ENCODE data around the gene ZNF556. TPM values are rescaled to one million over a fixed set of nuclear protein-coding genes. Genes with fewer than 3 reads are reported as not detected.

Gene ZNF556
- total and polyA plus RNA-seq, 10 of the 15 experiments (the other 5 are each of a cell fraction or from before 2014, with no cell fraction given): not detected

DNA sequence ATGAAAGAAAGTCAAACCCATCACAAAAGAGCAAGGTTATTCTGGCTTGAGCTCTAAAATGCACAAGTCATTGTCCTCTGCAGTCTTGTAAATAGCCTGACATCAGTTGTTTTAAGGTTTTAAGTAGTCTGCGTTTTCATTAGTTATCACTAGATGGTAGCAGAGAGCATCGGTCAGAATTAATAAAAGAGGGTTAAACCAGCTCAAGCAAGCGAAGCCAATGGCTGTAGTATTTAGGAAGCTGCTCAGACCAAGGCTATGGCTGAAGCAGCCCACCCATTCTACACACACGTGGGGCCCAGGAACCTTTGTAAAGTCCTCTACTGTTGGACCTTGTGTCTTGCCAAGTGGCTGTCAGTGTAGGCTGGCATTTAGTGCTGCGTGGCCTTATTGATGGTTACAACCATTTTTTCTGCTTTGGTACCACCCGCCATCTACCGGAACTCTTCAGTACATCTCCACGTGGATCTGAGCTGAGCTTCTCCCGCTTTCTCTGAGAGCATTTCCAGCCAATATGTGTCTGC lies 20.3 kb downstream of the ZNF556 start (continued):
- TF ChIP-seq, protein P1, sequence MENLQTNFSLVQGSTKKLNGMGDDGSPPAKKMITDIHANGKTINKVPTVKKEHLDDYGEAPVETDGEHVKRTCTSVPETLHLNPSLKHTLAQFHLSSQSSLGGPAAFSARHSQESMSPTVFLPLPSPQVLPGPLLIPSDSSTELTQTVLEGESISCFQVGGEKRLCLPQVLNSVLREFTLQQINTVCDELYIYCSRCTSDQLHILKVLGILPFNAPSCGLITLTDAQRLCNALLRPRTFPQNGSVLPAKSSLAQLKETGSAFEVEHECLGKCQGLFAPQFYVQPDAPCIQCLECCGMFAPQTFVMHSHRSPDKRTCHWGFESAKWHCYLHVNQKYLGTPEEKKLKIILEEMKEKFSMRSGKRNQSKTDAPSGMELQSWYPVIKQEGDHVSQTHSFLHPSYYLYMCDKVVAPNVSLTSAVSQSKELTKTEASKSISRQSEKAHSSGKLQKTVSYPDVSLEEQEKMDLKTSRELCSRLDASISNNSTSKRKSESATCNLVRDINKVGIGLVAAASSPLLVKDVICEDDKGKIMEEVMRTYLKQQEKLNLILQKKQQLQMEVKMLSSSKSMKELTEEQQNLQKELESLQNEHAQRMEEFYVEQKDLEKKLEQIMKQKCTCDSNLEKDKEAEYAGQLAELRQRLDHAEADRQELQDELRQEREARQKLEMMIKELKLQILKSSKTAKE (IDR thresholded peaks at IDR 0.05; ENCODE audit: low read depth, poor library complexity, severe bottlenecking): no peak
- TF ChIP-seq, protein P2, sequence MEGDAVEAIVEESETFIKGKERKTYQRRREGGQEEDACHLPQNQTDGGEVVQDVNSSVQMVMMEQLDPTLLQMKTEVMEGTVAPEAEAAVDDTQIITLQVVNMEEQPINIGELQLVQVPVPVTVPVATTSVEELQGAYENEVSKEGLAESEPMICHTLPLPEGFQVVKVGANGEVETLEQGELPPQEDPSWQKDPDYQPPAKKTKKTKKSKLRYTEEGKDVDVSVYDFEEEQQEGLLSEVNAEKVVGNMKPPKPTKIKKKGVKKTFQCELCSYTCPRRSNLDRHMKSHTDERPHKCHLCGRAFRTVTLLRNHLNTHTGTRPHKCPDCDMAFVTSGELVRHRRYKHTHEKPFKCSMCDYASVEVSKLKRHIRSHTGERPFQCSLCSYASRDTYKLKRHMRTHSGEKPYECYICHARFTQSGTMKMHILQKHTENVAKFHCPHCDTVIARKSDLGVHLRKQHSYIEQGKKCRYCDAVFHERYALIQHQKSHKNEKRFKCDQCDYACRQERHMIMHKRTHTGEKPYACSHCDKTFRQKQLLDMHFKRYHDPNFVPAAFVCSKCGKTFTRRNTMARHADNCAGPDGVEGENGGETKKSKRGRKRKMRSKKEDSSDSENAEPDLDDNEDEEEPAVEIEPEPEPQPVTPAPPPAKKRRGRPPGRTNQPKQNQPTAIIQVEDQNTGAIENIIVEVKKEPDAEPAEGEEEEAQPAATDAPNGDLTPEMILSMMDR (IDR thresholded peaks at IDR 0.05 in 2 of 3, conservative IDR thresholded peaks at IDR 0.05 in 1 of 3; ENCODE audit: control insufficient read depth in 2 of 3, extremely low read depth in 1 of 3, insufficient read depth in 1 of 3, low read depth in 3 of 3, low read length in 3 of 3): peak; percentile 61 to 65 (median 61)

- DNase-seq (ENCODE audit: low read depth, low spot score): no peak
- peak overlapping the region; percentile 51; the same call in 1 of the 2 replicates for H3K4me3 ChIP-seq
- no peak for FAIRE-seq
- H2AFZ ChIP-seq (ENCODE audit: control insufficient read depth, low read depth, low read length): peak overlapping the region; percentile 75
- no peaks in the 10 kb centered on the region for H4K20me1 ChIP-seq (ENCODE audit: control insufficient read depth, insufficient read depth)
- peaks cover 3% of the 10 kb centered on the region; the same call in 1 of the 2 replicates for H3K4me1 ChIP-seq (ENCODE audit: control insufficient read depth, insufficient read depth, low read length)
- ChIA-PET POLR2A (no interaction called here), RAD21 (ENCODE audit: unreplicated experiment) (no interaction called here), CTCF (interaction anchor here (1.3 to 3.1 kb wide), 7 partner anchors 10 to 240 kb away, joined by 4 to 29 read pairs (median 5); partner anchors contain the start of gene ZNF57), SMC1A (ENCODE audit: uncharacterized antibody, unreplicated experiment) (interaction anchor here (2.0 kb wide), 1 partner anchor 62 kb away, joined by 9 read pairs; no protein-coding TSS in a partner anchor)
- in situ Hi-C loops (cut with MboI) (loop anchor here (5.0 kb wide), 1 partner anchor 241 kb away; no protein-coding TSS in a partner anchor), intact Hi-C loops (cut with micrococcal nuclease; ENCODE audit: unreplicated experiment) (loop anchor here (5.0 to 10.0 kb wide), 2 partner anchors 56 to 241 kb away; partner anchors contain the start of gene ZNF77)
- no peaks in the 10 kb centered on the region for H3K36me3 ChIP-seq (ENCODE audit: control insufficient read depth in 2 of 2, insufficient read depth in 2 of 2, low read length in 1 of 2)
- H3K79me2 ChIP-seq (ENCODE audit: control insufficient read depth, insufficient read depth, low read length): no peaks in the 10 kb centered on the region
- WGBS (ENCODE audit: insufficient coverage, insufficient replicate concordance, low lambda C conversion rate, missing lambda C conversion rate): 22% methylated on average over 25 of the region's 37 CpGs
- H3K9me3 ChIP-seq (replicated peaks; ENCODE audit: control insufficient read depth, insufficient read depth, low read length): no peaks in the 10 kb centered on the region; the same call in 2 of the 3 replicates
- H3K27ac ChIP-seq (ENCODE audit: control insufficient read depth, insufficient read depth): peak overlapping the region; percentile 44
- H3K4me2 ChIP-seq (ENCODE audit: control insufficient read depth, insufficient read depth): peak overlapping the region; percentile 77
- no peaks in the 10 kb centered on the region for H3K27me3 ChIP-seq (replicated peaks in 1 of 2; ENCODE audit: control insufficient read depth in 2 of 2, insufficient read depth in 2 of 2, low read length in 1 of 2)
- peak overlapping the region; percentile 35; the same call in 1 of the 2 replicates for H3K9ac ChIP-seq (ENCODE audit: control insufficient read depth, insufficient read depth, low read length)
- ATAC-seq: peak; percentile 67
- BruUV-seq (replicated peaks): no TSS peak
- TF ChIP-seq MAX (IDR thresholded peaks at IDR 0.05; ENCODE audit: low read depth, low read length) (0 out of 2 replicates have a peak, but pooled peaks have one; percentile 35), PKNOX1 (IDR thresholded peaks at IDR 0.05) (peak; percentile 17; the same call in 1 of the 2 replicates), ATF2 (IDR thresholded peaks at IDR 0.05; ENCODE audit: low read length) (no peak), IKZF1 (conservative IDR thresholded peaks at IDR 0.05) (0 out of 2 replicates have a peak, but pooled peaks have one; percentile 11), POLR2A (IDR thresholded peaks at IDR 0.05; ENCODE audit: low read depth, low read length) (peak; percentile 67), POLR2AphosphoS5 (IDR thresholded peaks at IDR 0.05; ENCODE audit: low read length) (peak; percentile 48; the same call in 1 of the 2 replicates), SUZ12 (IDR thresholded peaks at IDR 0.05; ENCODE audit: unreplicated experiment) (no peak), ELK1 (IDR thresholded peaks at IDR 0.05; ENCODE audit: low read depth, low read length) (no peak), TCF12 (IDR thresholded peaks at IDR 0.05; ENCODE audit: low read depth, low read length) (peak; percentile 69; the same call in 1 of the 2 replicates), GABPA (IDR thresholded peaks at IDR 0.05; ENCODE audit: low read depth) (peak; percentile 80)
Measured at GRCh38 chr19:2888731-2889224, 21.6 kb downstream of the ZNF556 start.

All from GM12878 (cell line).